Medulla oblongata (tissue), 1 donor: ENCODE data around the gene PIK3R2.

Experiments used
- DNase-seq: peaks from one replicate; pipeline ENCODE4 v3.0.0-alpha.2; 2015; ENCODE audit errors: extremely low spot score

PIK3R2 gene

DNA sequence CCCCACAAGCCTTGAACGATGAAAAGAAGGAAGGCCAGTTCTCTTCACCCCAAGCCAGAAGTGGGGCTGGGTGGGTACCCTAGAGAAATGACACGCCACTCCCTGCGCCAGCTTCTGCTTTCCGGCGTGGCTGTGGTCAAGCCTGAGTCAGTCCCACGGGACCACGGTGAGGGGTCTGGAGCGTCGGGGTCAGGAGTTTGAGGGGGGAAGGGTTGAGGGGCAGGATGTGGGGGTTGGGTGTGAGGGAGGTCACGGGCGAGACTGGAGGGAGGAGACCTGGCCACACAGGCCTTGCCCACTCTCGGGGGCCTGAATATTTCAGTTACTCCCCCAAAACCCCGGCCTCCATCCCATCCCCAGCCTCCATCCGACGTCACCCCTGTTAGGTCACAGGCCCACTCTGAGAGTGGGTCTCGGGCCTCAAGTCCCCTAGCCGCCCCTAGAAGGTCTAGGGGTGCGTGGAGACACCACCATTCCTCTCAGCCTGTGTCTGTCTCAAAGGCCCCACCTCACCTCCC, 20.1 kb downstream of the PIK3R2 start:
- DNase-seq: peak; percentile 67

DNA sequence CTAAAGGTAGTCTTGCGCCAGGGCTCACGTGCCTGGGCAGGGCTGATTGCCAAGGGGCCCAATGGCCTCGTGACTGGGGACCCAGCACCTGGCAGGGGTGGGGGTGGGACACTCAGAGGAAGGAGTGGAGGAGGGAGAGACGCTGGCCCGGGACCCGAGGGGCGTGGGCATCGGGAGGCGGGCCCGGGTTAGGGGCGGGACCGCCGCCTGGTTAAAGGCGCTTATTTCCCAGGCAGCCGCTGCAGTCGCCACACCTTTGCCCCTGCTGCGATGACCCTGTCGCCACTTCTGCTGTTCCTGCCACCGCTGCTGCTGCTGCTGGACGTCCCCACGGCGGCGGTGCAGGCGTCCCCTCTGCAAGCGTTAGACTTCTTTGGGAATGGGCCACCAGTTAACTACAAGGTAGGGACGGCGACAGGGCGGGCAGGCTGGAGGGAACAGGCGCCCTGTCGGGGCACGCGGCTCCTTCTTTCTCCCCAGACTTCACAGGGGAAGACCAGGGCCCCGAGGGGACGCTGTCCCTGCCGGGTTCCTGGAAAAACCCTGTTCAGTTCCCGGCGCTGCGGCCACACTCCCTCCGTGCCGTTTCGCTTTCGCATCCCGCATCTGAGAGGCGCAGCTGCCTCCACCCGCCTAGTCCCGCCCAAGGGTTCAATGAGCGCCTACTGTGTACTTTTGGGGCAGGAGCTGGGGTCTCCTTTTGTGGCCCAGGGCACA, 20.8 kb downstream of the PIK3R2 start, which contains the start of gene IFI30:
IFI30 (plus strand) TSS at position 242 of the 717 bp plus-strand sequence; CDS start at position 271, 29 bp downstream.
- DNase-seq: peak; percentile 74

- DNase-seq: no peak
These were observed 22.0 kb downstream of the PIK3R2 start for GRCh38 chr19:18174983-18175382.

GRCh38 chr19:18176367-18177310, 23.7 kb downstream of the PIK3R2 start:
- no peak for DNase-seq

DNA sequence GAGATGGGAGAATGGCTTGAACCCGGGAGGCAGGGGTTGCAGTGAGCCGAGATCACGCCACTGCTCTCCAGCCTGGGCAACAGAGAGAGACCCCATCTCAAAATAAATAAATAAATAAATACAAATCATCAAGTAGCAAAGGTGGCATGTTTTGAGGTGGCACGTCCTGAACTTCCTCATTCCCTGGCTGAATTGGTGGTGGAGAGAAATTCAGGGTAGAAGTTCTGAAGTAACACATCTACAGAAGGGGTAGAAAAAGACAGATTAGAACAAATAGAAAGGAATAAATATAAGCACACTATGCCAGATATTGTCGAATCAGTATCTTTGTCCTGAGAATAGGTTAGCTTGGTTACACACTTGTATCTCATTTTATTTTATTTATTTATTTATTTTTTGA, 27.0 kb downstream of the PIK3R2 start:
- DNase-seq: no peak

DNA sequence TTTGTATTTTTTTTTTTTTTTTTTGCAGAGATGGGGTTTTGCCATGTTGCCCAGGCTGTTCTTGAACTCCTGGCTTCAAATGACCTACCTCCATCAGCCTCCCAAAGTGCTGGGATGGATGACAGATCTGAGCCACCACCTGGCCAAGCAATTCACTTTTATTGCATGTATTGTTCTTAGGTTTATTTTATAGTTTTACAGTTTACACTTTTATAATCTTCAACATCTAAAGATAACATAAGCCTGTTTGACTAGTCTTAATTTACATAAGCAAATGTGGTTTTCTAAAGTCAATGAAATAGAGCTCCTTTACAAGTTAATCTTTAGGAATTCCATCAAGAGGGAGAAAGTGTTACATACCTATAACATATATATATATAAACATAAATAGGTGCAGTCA, 30.6 kb downstream of the PIK3R2 start:
- DNase-seq: no peak

DNA sequence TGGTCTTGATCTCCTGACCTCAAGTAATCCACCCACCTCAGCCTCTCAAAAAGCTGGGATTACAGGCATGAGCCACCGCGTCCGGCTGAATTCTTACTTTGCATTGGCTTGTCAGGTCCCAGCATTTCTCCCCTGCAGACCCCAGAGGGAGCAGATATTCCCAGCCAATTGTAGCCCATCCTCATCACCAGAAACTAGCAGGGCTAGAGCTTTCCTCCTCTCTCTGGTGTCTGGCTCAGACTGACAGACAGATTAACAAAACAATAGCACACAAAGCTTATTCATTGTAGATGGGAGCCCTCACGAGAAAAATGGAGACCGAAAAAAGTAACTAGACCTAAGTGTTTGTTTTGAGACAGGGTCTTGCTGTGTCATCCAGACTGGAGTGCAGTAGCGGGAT, 32.6 kb downstream of the PIK3R2 start:
- DNase-seq: no peak

- DNase-seq: no peak
These were observed 37.3 kb downstream of the PIK3R2 start for GRCh38 chr19:18190278-18190677.

GRCh38 chr19:18191640-18192062, 38.7 kb downstream of the PIK3R2 start:
- DNase-seq: no peak

DNA sequence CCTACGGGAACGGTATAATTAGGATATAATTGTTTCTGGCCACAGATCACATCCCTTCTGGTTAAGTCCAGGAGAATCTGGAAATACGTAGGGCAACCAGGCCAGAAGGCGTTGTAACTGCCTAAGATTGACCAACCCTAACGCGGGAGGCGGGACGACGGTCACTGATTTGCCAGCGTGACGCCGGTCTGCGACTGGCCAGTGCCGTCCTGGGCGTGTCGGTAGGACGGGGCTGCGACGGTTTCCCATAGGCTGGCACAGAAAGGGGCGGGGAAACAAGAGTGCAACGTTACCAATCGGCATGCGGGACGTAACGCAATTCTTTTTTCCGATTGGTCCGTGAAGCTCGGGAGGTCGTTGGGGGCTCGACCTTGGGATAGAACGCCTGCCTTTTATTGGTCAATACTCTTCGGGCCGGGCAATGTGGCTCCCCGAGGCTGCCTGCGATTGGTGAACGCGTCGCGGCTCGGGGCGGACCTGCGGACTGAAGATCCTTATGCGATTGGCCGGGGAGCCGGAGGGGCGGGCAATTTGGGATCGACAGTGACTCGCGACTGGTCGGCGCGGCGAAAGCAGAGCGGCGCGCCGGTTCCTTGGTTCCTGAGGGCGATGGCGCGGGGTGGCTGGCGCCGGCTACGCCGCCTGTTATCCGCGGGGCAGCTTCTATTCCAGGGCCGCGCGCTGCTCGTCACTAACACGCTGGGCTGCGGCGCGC, 39.9 kb downstream of the PIK3R2 start, which contains the start of gene MPV17L2:
MPV17L2 (plus strand) TSS at position 546 of the 715 bp plus-strand sequence; CDS start at position 610, 64 bp downstream.
- peak; percentile 100 for DNase-seq

DNA sequence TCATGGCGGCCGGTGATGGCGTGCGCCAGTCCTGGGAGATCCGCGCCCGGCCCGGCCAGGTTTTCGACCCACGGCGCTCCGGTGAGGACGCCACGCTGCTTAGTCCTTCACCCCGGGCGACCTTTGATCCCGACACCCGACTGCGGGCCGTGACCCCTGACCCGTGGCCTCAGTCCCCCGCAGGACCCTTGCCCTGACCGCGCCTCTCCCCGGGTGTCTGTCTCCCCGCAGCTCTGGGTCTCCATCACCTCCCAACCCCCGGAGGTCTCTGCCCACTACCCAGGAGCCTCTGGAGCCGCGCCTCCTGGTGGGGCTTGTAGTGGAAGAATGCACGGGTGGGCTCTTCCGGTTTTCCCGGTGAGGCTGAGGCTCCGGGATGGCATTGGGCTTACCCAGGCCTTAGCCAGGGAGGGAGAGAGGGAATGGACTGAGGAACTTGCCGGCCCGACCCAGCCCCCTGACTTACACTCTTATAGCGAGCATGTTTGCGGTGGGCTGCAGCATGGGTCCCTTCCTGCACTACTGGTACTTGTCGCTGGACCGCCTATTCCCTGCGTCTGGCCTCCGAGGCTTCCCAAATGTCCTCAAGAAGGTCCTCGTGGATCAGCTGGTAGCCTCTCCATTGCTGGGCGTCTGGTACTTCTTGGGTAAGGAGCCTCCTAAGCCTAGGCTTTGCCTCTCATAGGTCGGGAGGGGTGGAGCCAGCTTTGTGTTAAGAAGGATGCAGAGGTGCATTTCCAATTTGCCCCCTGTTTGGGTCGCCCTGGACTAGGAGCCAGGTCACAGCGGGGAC, 40.6 kb downstream of the PIK3R2 start:
- DNase-seq: no peak

DNA sequence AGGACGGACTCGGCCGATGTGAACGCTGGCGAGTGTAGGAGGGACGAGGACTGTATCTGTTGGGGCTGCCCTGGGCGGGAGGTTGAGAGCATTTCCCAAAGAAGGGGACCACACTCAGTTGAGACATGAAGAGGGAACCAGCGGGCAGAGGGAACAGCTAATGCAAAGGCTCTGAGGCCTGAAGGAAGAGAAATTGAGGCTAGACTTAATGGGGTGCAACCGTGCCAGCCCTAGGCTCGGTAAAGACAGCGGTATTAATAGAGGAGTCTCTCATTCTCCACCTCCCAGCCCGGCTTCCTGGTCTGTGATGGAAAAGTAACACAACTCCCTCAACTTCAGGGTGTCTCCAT, 41.2 kb downstream of the PIK3R2 start:
- DNase-seq: no peak

DNA sequence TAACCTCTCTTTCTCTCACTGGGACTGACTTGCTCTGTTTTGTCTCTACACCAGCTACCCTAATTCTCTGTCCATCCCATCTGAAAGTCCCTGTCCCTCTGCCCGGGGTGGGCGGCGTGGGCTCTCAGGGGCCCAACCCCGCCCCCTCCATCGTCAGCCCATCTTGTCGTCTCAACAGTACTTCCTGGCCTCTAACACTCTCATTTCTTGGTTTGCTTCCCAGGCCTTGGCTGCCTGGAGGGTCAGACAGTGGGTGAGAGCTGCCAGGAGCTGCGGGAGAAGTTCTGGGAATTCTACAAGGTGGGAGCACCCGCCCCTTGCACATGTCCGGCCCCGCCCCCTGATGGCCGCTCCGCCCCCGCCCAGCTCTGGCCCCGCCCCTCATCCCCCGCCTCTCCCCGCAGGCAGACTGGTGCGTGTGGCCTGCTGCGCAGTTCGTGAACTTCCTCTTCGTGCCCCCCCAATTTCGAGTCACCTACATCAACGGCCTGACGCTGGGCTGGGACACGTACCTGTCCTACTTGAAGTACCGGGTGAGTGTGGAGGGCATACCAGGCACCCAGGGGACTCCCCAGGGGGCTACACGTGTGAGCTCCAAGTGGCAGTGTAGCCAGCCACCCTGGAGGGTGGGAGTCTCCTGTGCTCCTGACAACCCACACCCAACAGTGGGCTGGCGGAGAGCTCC, 41.7 kb downstream of the PIK3R2 start:
- no peak for DNase-seq

- DNase-seq: no peak
These were observed 43.5 kb downstream of the PIK3R2 start for GRCh38 chr19:18196511-18196845.

GRCh38 chr19:18197306-18197705, 44.3 kb downstream of the PIK3R2 start:
- DNase-seq: no peak

- no peak for DNase-seq
These were observed 45.0 kb downstream of the PIK3R2 start for GRCh38 chr19:18197941-18198340.

DNA sequence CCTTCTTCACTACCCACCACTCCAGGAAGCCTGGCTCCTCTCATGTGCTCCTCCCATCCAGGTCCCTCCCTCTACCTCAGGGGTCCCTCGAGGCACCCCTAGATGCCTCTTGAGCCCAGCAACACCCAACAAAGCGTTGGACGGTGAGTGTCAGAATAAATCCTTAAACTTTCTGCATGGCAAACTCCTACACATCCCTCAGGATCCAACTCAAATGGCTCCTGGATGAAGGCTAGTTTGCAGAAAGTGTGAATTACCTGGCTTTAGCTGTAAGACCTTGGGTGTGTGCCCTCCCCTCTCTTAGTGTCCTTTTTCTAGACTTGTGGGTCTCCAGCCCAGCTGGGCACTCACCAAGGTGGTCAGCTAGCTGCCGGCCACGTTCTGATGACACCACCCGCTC, 45.4 kb downstream of the PIK3R2 start:
- DNase-seq: no peak

- no peak for DNase-seq
These were observed 49.4 kb downstream of the PIK3R2 start for GRCh38 chr19:18202397-18202777.

DNA sequence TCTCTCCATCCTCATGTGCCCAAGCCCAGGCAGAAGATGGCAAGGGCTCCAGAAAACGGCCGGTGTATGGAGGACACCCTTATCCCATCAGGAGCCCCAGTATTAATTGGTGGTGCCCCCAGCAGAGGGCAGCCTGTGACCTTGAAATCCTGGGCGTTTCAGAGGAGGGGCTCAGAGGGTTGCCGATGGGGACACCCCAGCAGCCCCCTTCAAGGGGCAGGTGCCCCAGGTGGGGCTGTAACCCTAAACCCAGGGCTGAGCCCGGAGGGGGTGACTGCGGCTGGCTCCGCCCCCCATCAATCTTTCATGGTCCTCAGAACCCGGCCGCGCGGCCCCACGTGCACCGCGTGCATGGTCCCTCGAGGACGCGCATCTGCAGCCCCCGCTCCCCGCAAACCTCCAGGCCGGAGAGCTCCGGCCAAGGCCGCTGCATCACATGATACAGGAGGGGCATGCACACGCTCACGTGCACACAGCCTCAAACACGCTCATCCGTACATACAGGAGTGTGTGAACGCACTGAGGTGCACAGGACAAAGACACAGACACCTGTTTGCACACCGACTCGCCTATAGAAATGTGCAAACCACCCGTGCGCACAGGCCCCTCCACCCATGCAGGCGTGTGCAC, 49.9 kb downstream of the PIK3R2 start:
- DNase-seq: peak; percentile 59

- DNase-seq: peak; percentile 60
These were observed 50.5 kb downstream of the PIK3R2 start for GRCh38 chr19:18203408-18203862.
